ENCODE data around the gene DNASE2. TPM values are rescaled to one million over a fixed set of nuclear protein-coding genes. Genes with fewer than 3 reads are reported as not detected.
"Not testable (repeated sequence)": the region's sequence is repeated elsewhere in the genome, so short reads cannot be mapped to it uniquely, and the experiment has no call there.

The DNASE2 gene
- total RNA-seq, 1 donor from 2014 or later: 23.5 TPM

- Mint-ChIP-seq H3K27me3 (ENCODE audit: low read depth) (peaks cover 7% of the 10 kb centered on the region), H3K4me3 (no peak overlapping the region), H3K36me3 (no peaks in the 10 kb centered on the region), H3K9me3 (no peaks in the 10 kb centered on the region), H3K4me1 (peaks cover 7% of the 10 kb centered on the region), H3K27ac (no peak overlapping the region)
- no peak for DNase-seq (ENCODE audit: low spot score in 2 of 2, unreplicated experiment in 2 of 2)
- no peak for TF ChIP-seq CTCF (IDR thresholded peaks at IDR 0.05; ENCODE audit: unreplicated experiment)
Measured at GRCh38 chr19:12864143-12864542, 17.1 kb downstream of the DNASE2 start.

GRCh38 chr19:12859546-12859945 lies 21.7 kb downstream of the DNASE2 start:
- Mint-ChIP-seq H3K4me1 (no peaks in the 10 kb centered on the region), H3K27me3 (ENCODE audit: low read depth) (peaks cover 7% of the 10 kb centered on the region), H3K4me3 (no peak overlapping the region), H3K36me3 (no peaks in the 10 kb centered on the region), H3K9me3 (no peaks in the 10 kb centered on the region), H3K27ac (no peak overlapping the region)
- no peak for DNase-seq (ENCODE audit: low spot score in 2 of 2, unreplicated experiment in 2 of 2)
- TF ChIP-seq CTCF (IDR thresholded peaks at IDR 0.05; ENCODE audit: unreplicated experiment): no peak

- Mint-ChIP-seq H3K27ac (no peak overlapping the region), H3K4me3 (no peak overlapping the region), H3K9me3 (no peaks in the 10 kb centered on the region), H3K36me3 (no peaks in the 10 kb centered on the region), H3K27me3 (ENCODE audit: low read depth) (peaks cover 3% of the 10 kb centered on the region), H3K4me1 (no peaks in the 10 kb centered on the region)
- DNase-seq (ENCODE audit: low spot score in 2 of 2, unreplicated experiment in 2 of 2): no peak
- no peak for TF ChIP-seq CTCF (IDR thresholded peaks at IDR 0.05; ENCODE audit: unreplicated experiment)
Measured at GRCh38 chr19:12858041-12858928, 23.0 kb downstream of the DNASE2 start.

GRCh38 chr19:12856653-12857052 lies 24.6 kb downstream of the DNASE2 start:
- H3K4me1 Mint-ChIP-seq: no peaks in the 10 kb centered on the region
- H3K27me3 Mint-ChIP-seq (ENCODE audit: low read depth): no peaks in the 10 kb centered on the region
- H3K9me3 Mint-ChIP-seq: no peaks in the 10 kb centered on the region
- H3K36me3 Mint-ChIP-seq: no peaks in the 10 kb centered on the region
- H3K27ac Mint-ChIP-seq: no peak overlapping the region
- DNase-seq (ENCODE audit: low spot score in 2 of 2, unreplicated experiment in 2 of 2): no peak
- H3K4me3 Mint-ChIP-seq: no peak overlapping the region
- no peak for TF ChIP-seq CTCF (IDR thresholded peaks at IDR 0.05; ENCODE audit: unreplicated experiment)

GRCh38 chr19:12847159-12848139 lies 33.8 kb downstream of the DNASE2 start:
- Mint-ChIP-seq H3K36me3 (no peaks in the 10 kb centered on the region), H3K27ac (no peak overlapping the region), H3K9me3 (no peaks in the 10 kb centered on the region), H3K4me3 (peak overlapping the region; percentile 49), H3K4me1 (peaks cover 3% of the 10 kb centered on the region), H3K27me3 (ENCODE audit: low read depth) (peaks cover 26% of the 10 kb centered on the region)
- DNase-seq (ENCODE audit: low spot score in 2 of 2, unreplicated experiment in 2 of 2): peak; percentile 80 to 97
- peak; percentile 99 for TF ChIP-seq CTCF (IDR thresholded peaks at IDR 0.05; ENCODE audit: unreplicated experiment)

GRCh38 chr19:12846613-12847012 lies 34.6 kb downstream of the DNASE2 start:
- H3K27ac Mint-ChIP-seq; DNase-seq (ENCODE audit: low spot score in 2 of 2, unreplicated experiment in 2 of 2); H3K36me3 Mint-ChIP-seq; H3K9me3 Mint-ChIP-seq; H3K4me1 Mint-ChIP-seq; H3K4me3 Mint-ChIP-seq: not testable (repeated sequence)
- H3K27me3 Mint-ChIP-seq (ENCODE audit: low read depth): peaks cover 32% of the 10 kb centered on the region
